IPS DF 6.9 (cell line): Measurements from ENCODE around the gene ERCC1.
"Not testable (repeated sequence)": the region's sequence is repeated elsewhere in the genome, so short reads cannot be mapped to it uniquely, and the experiment has no call there.

ENCODE experiments used
- DNase-seq: peaks from one replicate; pipeline ENCODE4 v3.0.0-alpha.2; 2013; ENCODE audit warnings: low read depth, low spot score
- H3K27ac ChIP-seq: one replicate; pipeline ENCODE4 v1.5.1; 2013; ENCODE audit warnings: low read length, control low read depth
- H3K27me3 ChIP-seq: 2 replicates; pipeline ENCODE4 v1.6.1; 2013; ENCODE audit warnings: mild to moderate bottlenecking, low read length; ENCODE audit not compliant: control insufficient read depth, insufficient read depth
- H3K36me3 ChIP-seq: 2 replicates; pipeline ENCODE4 v1.6.1; 2013; ENCODE audit warnings: low read length; ENCODE audit not compliant: control insufficient read depth, insufficient read depth
- H3K4me1 ChIP-seq: 2 replicates; pipeline ENCODE4 v1.6.1; 2013; ENCODE audit warnings: low read length; ENCODE audit not compliant: control insufficient read depth, insufficient read depth
- H3K4me3 ChIP-seq: 2 replicates; pipeline ENCODE4 v1.5.1; 2013; ENCODE audit warnings: mild to moderate bottlenecking, low read length
- H3K9me3 ChIP-seq: 2 replicates; pipeline ENCODE4 v1.6.1; 2013; ENCODE audit warnings: low read length, inconsistent platforms; ENCODE audit not compliant: control insufficient read depth, insufficient read depth
- WGBS: extraction: QIAGEN DNeasy Blood & Tissue Kit; methylation state at CpG from one replicate; pipeline ENCODE4 v1.1.7; 2013; ENCODE audit warnings: mixed read lengths, missing lambda C conversion rate; ENCODE audit not compliant: insufficient read length, insufficient coverage; 5-methylcytosine and 5-hydroxymethylcytosine counted together

The ERCC1 gene

DNA sequence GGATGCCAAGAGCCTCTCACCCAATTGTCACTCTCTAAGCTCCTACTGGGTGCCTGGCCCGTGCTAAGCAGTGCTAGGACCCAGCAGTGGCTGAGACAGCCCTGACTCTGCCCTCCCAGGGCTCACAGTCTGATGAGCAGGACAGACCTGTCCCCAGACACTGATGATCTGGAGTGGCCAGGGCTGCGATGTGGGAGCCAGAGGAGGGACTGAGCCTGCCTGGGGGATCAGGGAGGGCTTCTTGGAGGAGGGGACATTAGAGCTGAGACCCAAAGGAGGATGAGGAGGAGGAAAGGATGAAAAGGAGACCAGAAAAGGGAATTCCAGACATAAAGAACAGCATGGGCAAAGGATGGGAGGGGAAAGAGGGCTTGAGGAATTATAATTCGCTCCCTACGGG lies 6.6 kb downstream of the ERCC1 start:
- H3K27ac ChIP-seq, result no peak overlapping the region
- H3K27me3 ChIP-seq, result no peaks in the 10 kb centered on the region
- peaks cover 22% of the 10 kb centered on the region for H3K36me3 ChIP-seq
- H3K4me1 ChIP-seq, result no peaks in the 10 kb centered on the region
- DNase-seq, result no peak
- no peaks in the 10 kb centered on the region for H3K9me3 ChIP-seq
- no peak overlapping the region for H3K4me3 ChIP-seq
- WGBS, result no CpG with 5 or more reads among the region's 4 CpGs

DNA sequence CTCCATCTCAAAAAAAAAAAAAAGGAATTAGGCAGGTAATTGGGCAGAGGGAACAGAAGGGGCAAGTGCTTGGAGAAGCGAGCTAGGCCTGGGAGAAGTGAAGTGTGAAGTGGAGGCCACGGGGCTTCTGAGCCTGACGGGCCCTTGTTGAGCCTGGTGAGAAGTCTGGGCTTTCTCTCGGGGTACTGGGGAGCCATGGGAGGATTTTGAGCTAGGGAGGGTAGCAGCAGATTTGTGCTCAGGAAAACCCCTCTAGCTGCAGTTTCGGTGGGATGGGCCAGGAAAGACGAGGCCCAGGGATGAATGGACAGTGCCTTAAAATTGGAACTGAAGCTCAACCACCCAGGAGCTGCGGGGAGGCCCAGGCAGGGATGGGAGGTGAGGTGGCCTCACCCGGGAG lies 9.2 kb downstream of the ERCC1 start:
- no peak for DNase-seq
- H3K27ac ChIP-seq, result no peak overlapping the region
- peaks cover 18% of the 10 kb centered on the region; the same call in 1 of the 2 replicates for H3K36me3 ChIP-seq
- H3K27me3 ChIP-seq, result no peaks in the 10 kb centered on the region
- no CpG with 5 or more reads among the region's 8 CpGs for WGBS
- H3K4me1 ChIP-seq, result no peaks in the 10 kb centered on the region
- no peaks in the 10 kb centered on the region for H3K9me3 ChIP-seq
- no peak overlapping the region for H3K4me3 ChIP-seq

GRCh38 chr19:45413497-45413896 lies 10.2 kb downstream of the ERCC1 start:
- peaks cover 22% of the 10 kb centered on the region for H3K36me3 ChIP-seq
- no CpG with 5 or more reads among the region's 6 CpGs for WGBS
- no peak for DNase-seq
- no peaks in the 10 kb centered on the region for H3K27me3 ChIP-seq
- H3K27ac ChIP-seq, result no peak overlapping the region
- no peaks in the 10 kb centered on the region for H3K9me3 ChIP-seq
- no peak overlapping the region for H3K4me3 ChIP-seq
- no peaks in the 10 kb centered on the region for H3K4me1 ChIP-seq

DNA sequence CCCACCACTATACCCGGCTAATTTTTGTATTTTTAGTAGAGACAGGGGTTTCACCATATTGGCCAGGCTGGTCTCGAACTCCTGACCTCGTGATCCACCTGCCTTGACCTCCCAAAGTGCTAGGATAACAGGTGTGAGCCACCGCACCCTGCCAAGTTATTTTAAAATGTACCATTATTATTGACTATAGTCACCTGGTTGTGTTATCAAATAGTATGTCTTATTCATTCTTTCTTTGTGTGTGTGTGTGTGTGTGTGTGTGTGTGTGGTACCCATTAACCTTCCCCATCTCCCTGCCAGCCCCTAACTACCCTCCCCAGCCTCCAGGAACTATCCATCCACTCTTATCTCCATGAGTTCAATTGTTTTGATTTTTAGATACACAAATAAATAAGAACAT lies 13.4 kb downstream of the ERCC1 start:
- not testable (repeated sequence) for H3K4me3 ChIP-seq, DNase-seq, H3K27ac ChIP-seq, H3K27me3 ChIP-seq, H3K4me1 ChIP-seq, H3K9me3 ChIP-seq
- no CpG with 5 or more reads among the region's 4 CpGs for WGBS
- peaks cover 16% of the 10 kb centered on the region for H3K36me3 ChIP-seq

GRCh38 chr19:45409557-45409920 lies 14.2 kb downstream of the ERCC1 start:
- Histone ChIP-seq H3K27ac (no peak overlapping the region), H3K36me3 (peaks cover 13% of the 10 kb centered on the region), H3K4me3 (no peak overlapping the region), H3K4me1 (no peaks in the 10 kb centered on the region), H3K9me3 (no peaks in the 10 kb centered on the region), H3K27me3 (no peaks in the 10 kb centered on the region)
- no peak for DNase-seq
- no CpG with 5 or more reads among the region's 4 CpGs for WGBS

DNA sequence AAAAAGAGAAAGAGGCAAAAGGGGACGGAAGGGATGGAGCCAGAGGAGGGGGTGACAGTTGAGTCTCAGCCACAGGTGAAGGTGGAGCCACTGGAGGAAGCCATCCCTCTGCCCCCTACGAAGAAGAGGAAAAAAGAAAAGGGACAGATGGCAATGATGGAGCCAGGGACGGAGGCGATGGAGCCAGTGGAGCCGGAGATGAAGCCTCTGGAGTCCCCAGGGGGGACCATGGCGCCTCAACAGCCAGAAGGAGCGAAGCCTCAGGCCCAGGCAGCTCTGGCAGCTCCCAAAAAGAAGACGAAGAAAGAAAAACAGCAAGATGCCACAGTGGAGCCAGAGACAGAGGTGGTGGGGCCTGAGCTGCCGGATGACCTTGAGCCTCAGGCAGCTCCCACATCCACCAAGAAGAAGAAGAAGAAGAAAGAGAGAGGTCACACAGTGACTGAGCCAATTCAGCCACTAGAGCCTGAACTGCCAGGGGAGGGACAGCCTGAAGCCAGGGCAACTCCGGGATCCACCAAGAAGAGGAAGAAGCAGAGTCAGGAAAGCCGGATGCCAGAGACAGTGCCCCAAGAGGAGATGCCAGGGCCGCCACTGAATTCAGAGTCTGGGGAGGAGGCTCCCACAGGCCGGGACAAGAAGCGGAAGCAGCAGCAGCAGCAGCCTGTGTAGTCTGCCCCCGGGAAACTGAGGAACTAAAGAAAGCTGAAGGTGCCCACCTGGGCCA lies 14.7 kb downstream of the ERCC1 start:
- no peak for DNase-seq
- Histone ChIP-seq H3K4me1 (no peaks in the 10 kb centered on the region), H3K27ac (no peak overlapping the region), H3K9me3 (no peaks in the 10 kb centered on the region), H3K27me3 (no peaks in the 10 kb centered on the region), H3K36me3 (peaks cover 11% of the 10 kb centered on the region), H3K4me3 (no peak overlapping the region)
- no CpG with 5 or more reads among the region's 15 CpGs for WGBS

DNA sequence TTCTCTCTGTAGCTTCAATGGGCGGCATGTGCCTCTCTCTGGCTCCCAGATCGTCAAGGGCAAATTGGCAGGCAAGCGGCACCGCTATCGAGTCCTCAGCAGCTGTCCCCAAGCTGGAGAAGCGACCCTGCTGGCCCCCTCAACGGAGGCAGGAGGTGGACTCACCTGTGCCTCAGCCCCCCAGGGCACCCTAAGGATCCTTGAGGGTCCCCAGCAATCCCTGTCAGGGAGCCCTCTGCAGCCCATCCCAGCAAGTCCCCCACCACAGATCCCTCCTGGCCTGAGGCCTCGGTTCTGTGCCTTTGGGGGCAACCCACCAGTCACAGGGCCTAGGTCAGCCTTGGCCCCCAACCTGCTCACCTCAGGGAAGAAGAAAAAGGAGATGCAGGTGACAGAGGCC lies 15.6 kb downstream of the ERCC1 start:
- Histone ChIP-seq H3K36me3 (peaks cover 6% of the 10 kb centered on the region), H3K27ac (no peak overlapping the region), H3K27me3 (no peaks in the 10 kb centered on the region), H3K9me3 (no peaks in the 10 kb centered on the region), H3K4me3 (no peak overlapping the region), H3K4me1 (no peaks in the 10 kb centered on the region)
- DNase-seq, result no peak
- WGBS, result no CpG with 5 or more reads among the region's 8 CpGs

DNA sequence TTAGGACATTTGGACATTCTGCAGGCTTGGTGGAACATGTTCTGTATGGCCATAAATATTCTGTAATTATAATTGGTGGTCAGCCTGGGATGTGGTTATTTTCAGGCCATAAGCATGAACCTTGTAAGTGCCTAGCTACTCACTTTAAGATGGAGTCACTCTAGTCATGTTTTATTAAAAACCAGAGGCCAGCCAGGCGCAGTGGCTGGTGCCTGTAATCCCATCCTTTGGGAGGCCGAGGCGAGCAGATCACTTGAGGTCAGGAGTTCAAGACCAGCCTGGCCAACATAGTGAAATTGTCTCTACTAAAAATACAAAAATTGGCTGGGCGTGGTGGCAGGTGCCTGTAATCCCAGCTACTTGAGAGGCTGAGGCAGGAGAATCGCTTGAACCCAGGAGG lies 16.1 kb downstream of the ERCC1 start:
- no CpG with 5 or more reads among the region's 5 CpGs for WGBS
- not testable (repeated sequence) for H3K27ac ChIP-seq, H3K9me3 ChIP-seq, DNase-seq, H3K4me3 ChIP-seq, H3K4me1 ChIP-seq, H3K36me3 ChIP-seq, H3K27me3 ChIP-seq

DNA sequence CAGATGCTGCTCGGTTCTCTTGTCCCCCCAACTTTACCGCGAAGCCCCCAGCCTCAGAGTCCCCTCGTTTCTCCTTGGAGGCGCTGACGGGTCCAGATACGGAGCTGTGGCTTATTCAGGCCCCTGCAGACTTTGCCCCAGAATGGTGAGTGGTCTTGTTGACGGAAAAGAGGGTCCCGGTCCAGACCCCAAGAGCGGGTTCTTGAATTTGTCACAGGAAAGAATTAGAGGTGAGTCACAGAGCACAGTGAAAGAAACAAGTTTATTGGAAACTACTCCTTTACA lies 16.7 kb downstream of the ERCC1 start:
- no peak for DNase-seq
- Histone ChIP-seq H3K4me1 (no peaks in the 10 kb centered on the region), H3K36me3 (peaks cover 6% of the 10 kb centered on the region), H3K27me3 (no peaks in the 10 kb centered on the region), H3K27ac (no peak overlapping the region), H3K9me3 (no peaks in the 10 kb centered on the region), H3K4me3 (peak overlapping the region; percentile 93)
- WGBS, result no CpG with 5 or more reads among the region's 10 CpGs

GRCh38 chr19:45406226-45407090 lies 17.3 kb downstream of the ERCC1 start, which contains the start of gene POLR1G:
TSS of gene POLR1G (plus strand) at chr19:45406644. CDS start at chr19:45406697, 53 bp downstream.
- H3K27ac ChIP-seq, result no peak within 1 kb of the TSS
- no peaks in the 10 kb centered on the region for H3K4me1 ChIP-seq
- no peak for DNase-seq
- peak within 1 kb of the TSS; percentile 93 for H3K4me3 ChIP-seq
- peaks cover 6% of the 10 kb centered on the region for H3K36me3 ChIP-seq
- no CpG with 5 or more reads among the region's 51 CpGs for WGBS
- no peaks in the 10 kb centered on the region for H3K27me3 ChIP-seq
- no peaks in the 10 kb centered on the region for H3K9me3 ChIP-seq
